Measurements from ENCODE around the gene STAG1.

The STAG1 gene

GRCh38 chr3:136291302-136291701 is 460.9 kb downstream of the STAG1 start:
- no peak for DNase-seq (ENCODE audit: low read depth)
- no peak overlapping the region for H3K4me3 ChIP-seq (ENCODE audit: low read length)
- TF ChIP-seq, protein P1, sequence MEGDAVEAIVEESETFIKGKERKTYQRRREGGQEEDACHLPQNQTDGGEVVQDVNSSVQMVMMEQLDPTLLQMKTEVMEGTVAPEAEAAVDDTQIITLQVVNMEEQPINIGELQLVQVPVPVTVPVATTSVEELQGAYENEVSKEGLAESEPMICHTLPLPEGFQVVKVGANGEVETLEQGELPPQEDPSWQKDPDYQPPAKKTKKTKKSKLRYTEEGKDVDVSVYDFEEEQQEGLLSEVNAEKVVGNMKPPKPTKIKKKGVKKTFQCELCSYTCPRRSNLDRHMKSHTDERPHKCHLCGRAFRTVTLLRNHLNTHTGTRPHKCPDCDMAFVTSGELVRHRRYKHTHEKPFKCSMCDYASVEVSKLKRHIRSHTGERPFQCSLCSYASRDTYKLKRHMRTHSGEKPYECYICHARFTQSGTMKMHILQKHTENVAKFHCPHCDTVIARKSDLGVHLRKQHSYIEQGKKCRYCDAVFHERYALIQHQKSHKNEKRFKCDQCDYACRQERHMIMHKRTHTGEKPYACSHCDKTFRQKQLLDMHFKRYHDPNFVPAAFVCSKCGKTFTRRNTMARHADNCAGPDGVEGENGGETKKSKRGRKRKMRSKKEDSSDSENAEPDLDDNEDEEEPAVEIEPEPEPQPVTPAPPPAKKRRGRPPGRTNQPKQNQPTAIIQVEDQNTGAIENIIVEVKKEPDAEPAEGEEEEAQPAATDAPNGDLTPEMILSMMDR (IDR thresholded peaks at IDR 0.05; ENCODE audit: insufficient read depth, low read depth, low read length, missing control alignments): no peak
